ENCODE data around the gene CMIP.

CMIP gene

DNA sequence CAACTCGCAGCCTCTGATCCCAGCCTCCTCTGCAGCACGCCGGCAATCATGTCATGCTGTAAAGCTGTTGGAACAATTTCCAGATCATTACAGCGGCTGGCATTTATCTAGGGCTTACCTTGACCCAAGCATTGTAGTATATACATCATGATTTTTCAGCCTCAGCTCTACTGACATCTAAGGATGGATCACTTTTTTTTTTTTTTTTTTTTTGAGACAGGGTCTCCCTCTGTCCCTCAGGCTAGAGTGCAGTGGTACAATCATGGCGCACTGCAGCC, 103.3 kb downstream of the CMIP start:
- no peak for DNase-seq
- Histone ChIP-seq H3K4me1 (peaks cover 0 to 10% (median 5%) of the 10 kb centered on the region in 4 donors), H3K9me3 (no peaks in the 10 kb centered on the region), H3K27ac (no peak overlapping the region), H3K27me3 (no peaks in the 10 kb centered on the region), H3K4me3 (no peak overlapping the region), H3K36me3 (no peaks in the 10 kb centered on the region)
- no peak for TF ChIP-seq CTCF (IDR thresholded peaks at IDR 0.05)
- intact Hi-C loops (cut with DNase I; ENCODE audit: low total_unique reads) = no loop called here

- intact Hi-C loops (cut with DNase I; ENCODE audit: low total_unique reads) = no loop called here
- TF ChIP-seq CTCF (IDR thresholded peaks at IDR 0.05) = no peak
- Histone ChIP-seq H3K4me1 (peaks cover 0 to 16% (median 11%) of the 10 kb centered on the region in 4 donors), H3K4me3 (no peak overlapping the region), H3K27me3 (no peaks in the 10 kb centered on the region), H3K27ac (no peak overlapping the region), H3K9me3 (no peaks in the 10 kb centered on the region), H3K36me3 (no peaks in the 10 kb centered on the region)
- DNase-seq = no peak
These were observed 103.9 kb downstream of the CMIP start for GRCh38 chr16:81548551-81548875.

DNA sequence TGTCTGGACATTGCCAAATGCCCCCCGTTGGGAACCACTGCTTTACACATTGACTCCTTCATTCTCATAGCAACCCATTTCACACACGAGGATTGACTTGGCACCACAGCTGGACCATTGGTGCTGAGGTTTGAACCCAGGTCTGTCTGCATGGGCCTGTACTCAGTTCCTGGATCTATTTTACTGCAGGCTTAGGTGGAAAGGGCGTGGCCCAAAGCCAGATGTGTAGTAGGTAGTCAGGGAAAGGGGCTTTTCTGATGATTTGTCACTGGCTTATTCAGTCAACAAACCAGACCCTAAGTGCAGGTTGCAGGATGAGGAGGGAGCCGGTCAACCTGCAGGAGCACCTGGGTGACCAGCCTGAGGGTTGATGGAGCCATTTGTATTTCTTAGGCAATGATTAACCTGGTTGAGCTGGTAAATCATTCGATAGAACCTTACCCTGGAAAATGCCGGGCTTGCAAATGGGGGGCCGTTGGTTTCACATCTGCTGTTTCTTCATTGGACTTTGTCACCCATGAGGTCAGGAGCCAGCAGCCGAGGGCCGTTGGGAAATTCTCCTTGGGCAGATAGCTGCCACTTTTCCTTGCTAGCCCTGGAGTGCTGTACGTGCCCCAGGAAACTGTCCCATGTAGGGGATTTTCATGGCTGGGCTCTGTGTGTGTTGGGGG, 104.4 kb downstream of the CMIP start:
- intact Hi-C loops (cut with DNase I; ENCODE audit: low total_unique reads) = no loop called here
- DNase-seq = no peak
- no peaks in the 10 kb centered on the region for H3K9me3 ChIP-seq
- H3K4me1 ChIP-seq = peaks cover 0 to 21% (median 14%) of the 10 kb centered on the region in 4 donors
- no peak overlapping the region for H3K27ac ChIP-seq
- no peaks in the 10 kb centered on the region for H3K36me3 ChIP-seq
- H3K27me3 ChIP-seq = no peaks in the 10 kb centered on the region
- no peak overlapping the region for H3K4me3 ChIP-seq
- no peak for TF ChIP-seq CTCF (IDR thresholded peaks at IDR 0.05)

DNA sequence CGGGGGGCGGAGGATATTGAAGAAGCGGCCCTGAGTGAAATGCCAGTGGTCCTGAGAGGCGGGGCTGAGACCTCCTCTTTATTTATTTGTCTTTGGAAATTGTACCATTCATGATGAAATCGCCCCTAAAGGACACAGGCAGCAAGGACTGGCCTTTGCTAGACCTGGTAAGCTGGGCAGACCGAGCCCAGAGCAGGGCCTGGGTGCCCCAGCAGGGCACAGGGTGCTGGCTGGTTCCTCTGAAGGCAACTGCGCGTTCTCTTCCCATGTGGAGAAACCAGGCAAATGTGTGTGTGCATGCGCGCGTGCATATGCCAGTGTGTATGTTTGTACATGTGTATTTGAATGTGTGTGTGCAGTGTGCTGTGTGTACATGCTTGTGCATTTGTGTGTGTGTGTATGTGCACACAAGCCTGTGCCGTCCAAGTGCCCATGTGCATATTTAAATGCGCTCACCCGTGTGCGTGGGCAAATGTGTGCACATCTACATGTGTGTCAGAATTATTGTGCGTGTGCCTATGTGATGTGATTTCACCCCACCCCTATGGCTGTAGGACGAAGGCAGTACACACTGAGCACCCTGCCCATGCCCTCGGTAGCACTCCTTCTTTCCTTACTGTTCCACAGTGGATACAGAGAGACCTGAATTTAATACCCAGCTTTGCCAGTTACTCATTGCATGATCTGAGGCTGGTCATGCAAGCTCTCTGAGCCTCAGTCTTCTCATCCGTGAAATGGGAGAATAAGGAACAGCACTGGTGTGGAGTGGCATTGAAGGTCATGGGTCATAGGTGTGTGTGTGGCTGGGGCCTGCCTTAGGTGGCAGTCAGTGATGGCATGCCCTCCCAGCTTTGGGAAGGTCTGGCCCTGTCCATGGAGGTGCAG, 105.2 kb downstream of the CMIP start:
- DNase-seq = no peak
- Histone ChIP-seq H3K27ac (no peak overlapping the region), H3K9me3 (no peaks in the 10 kb centered on the region), H3K4me3 (no peak overlapping the region), H3K27me3 (no peaks in the 10 kb centered on the region), H3K4me1 (peaks cover 0 to 21% (median 13%) of the 10 kb centered on the region in 4 donors), H3K36me3 (no peaks in the 10 kb centered on the region)
- no peak for TF ChIP-seq CTCF (IDR thresholded peaks at IDR 0.05)
- intact Hi-C loops (cut with DNase I; ENCODE audit: low total_unique reads) = no loop called here

DNA sequence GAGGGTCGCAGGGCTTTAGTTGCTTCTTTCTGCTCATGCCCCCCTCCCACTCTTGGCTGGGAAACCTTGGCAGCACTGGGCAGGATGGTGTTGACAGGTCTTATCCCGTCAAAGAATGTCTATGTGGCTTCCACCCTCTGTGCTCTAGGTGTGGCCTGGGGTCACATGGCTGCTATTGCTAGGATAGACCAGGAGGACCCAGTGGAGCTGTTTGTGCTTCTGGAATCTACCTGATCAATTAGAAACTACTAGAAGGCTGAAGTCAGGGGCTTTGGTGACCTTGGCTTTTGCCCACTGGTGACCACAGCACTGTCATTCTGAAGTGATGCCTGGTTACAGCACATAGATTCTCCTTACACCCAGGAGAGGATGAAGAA, 105.8 kb downstream of the CMIP start:
- H3K4me1 ChIP-seq = peaks cover 0 to 21% (median 13%) of the 10 kb centered on the region in 4 donors
- intact Hi-C loops (cut with DNase I; ENCODE audit: low total_unique reads) = no loop called here

More for the DNA sequence above, 105.8 kb downstream of the CMIP start:
- no peak for TF ChIP-seq CTCF (IDR thresholded peaks at IDR 0.05)
- H3K27me3 ChIP-seq = no peaks in the 10 kb centered on the region
- no peaks in the 10 kb centered on the region for H3K36me3 ChIP-seq
- no peak for DNase-seq
- H3K9me3 ChIP-seq = no peaks in the 10 kb centered on the region
- no peak overlapping the region for H3K27ac ChIP-seq
- H3K4me3 ChIP-seq = no peak overlapping the region
